GM19395 (cell line): ENCODE measurements around the gene EXOC1.
"Not testable (repeated sequence)": the region's sequence is repeated elsewhere in the genome, so short reads cannot be mapped to it uniquely, and the experiment has no call there.

Source experiments
- ATAC-seq: cut with Tn5 transposase; IDR thresholded peaks from one replicate; pipeline ENCODE4 v1.9.1; 2021; ENCODE audit warnings: mild to moderate bottlenecking, moderate library complexity; ENCODE audit not compliant: unreplicated experiment

EXOC1 gene

DNA sequence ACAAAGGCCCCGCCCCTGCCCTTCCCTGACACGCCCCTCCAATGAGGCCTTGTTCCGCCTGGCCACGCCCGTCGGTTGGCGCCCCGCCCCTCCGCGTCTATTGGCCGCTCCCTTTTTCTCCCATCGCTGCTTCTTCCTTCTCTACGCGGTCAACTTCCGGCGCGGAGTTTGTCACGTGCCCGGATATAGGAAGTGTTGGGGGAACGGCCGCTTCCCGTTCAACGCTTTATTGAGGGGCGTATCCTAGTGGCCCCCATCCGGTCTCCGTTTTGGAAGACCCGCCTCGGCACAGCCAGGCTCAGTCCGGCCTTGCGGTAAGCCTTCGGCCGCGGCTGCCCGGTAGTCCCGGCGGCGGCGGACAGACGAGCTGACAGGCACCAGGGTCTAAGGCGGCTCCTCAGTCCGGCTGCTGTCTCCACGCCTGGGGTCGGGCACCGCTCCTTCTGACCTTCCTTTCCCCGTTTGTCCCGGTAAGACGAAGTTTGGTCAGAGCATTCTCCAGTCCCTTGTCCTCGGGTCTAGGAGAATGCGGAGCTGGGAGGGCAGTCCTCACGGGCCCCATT, at the start of gene EXOC1:
EXOC1 (plus strand) TSS at position 165 of the 563 bp plus-strand sequence. CDS start 4,676 bp downstream, outside the sequence.
- ATAC-seq = peak; percentile 99

DNA sequence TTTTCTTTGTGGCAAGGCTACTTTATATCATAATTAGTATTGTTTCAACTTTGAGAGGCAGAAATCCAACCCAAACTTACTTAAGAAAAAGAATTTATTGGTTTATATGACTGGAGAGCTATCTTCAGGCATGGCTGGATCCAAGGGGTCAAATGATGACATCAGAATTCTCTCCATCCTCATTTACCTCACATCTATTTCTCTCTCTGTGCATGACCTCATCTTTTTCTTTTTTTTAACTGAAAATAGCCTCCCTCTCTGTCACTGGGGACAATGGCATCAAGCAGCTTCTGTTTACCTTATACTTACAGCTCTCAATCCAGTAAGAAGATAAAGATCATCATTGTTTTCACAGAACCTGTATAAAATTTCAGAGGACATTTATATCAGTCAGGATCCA, 45.9 kb upstream of the EXOC1 start:
- no peak for ATAC-seq

GRCh38 chr4:55808186-55808585, 45.3 kb upstream of the EXOC1 start:
- ATAC-seq = no peak

- no peak for ATAC-seq
Measured at GRCh38 chr4:55808632-55809031, 44.8 kb upstream of the EXOC1 start.

- ATAC-seq = no peak
Measured at GRCh38 chr4:55817691-55818090, 35.8 kb upstream of the EXOC1 start.

GRCh38 chr4:55819634-55820033, 33.8 kb upstream of the EXOC1 start, which contains the start of gene EXOC1L:
Gene EXOC1L (plus strand): TSS chr4:55819790. CDS start chr4:55820027, 237 bp downstream.
- no peak for ATAC-seq

DNA sequence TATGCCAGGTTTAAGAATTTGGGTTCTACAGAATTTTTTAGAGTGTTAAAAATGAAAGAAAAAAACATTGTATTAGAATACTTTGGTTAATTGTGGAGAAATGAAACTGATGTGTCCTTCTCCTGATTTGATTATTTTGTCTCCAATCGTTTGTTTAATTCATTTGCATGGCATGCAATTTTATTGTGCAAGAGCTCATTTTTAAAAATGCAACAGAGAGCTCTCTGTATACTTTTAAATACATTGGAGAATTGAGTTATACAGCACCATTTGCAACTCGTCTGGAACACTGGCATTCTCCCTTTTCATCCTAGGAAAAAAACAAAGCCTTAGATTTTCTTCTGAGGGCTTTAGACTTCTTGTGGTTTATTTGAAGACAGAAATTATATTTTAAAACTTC, 33.2 kb upstream of the EXOC1 start:
- ATAC-seq = no peak

GRCh38 chr4:55822329-55822728, 31.1 kb upstream of the EXOC1 start:
- no peak for ATAC-seq

- no peak for ATAC-seq
Measured at GRCh38 chr4:55824865-55825264, 28.6 kb upstream of the EXOC1 start.

DNA sequence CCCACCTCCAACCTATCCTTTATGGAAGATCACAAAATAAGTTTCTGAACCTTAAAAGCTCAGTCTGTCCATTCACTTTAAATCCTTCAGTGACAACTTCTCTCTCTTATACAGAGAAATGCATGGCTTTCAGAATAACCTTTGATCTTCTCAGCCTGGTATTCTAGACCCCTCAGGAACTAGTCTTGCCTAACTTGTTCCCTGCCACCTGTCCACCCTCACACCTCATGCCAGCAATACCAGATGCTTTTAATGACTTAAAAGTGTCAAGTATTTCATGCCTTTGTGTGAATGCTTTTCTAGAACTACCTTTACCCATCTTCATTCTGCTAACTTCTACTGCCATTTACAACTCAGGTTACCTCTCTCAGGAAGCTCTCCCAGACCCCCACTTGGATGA, 26.5 kb upstream of the EXOC1 start:
- ATAC-seq = no peak

DNA sequence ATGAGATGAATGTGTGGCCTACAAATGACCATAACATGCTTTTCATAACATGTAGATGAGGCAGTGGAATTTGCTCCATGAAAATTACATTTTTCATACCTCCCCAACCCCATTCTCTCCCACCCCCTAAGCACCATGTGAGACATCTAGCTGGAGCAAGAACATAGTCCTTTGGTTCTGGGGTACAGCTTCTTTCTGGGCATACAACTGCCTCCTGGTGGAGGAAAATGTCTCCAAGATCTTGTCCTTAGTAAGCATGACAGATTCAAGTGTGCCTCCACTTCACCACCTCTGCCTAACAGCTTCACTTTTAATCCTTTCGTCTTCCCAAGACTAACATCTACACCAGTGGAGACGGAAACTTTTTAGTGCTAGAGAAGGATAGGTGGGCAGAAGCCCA, 25.9 kb upstream of the EXOC1 start:
- no peak for ATAC-seq

DNA sequence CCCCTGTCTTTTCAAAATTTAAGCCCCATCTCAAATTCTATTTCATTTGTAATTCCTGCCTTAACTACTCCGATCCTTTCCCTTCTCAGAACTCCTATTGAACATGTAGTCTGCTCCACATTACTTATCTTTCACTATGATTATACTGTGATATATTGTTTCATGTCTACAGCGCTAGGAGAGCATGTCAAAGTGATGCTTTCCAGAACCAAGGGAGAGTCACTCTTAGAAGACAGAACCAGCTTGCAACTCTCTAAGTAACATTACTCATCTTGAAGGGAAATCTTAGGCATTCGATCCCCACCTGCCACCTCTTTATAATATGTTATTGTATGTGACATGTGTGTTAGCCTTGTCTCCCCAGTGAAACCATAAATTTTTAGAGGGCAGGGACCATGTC, 23.4 kb upstream of the EXOC1 start:
- ATAC-seq = no peak

DNA sequence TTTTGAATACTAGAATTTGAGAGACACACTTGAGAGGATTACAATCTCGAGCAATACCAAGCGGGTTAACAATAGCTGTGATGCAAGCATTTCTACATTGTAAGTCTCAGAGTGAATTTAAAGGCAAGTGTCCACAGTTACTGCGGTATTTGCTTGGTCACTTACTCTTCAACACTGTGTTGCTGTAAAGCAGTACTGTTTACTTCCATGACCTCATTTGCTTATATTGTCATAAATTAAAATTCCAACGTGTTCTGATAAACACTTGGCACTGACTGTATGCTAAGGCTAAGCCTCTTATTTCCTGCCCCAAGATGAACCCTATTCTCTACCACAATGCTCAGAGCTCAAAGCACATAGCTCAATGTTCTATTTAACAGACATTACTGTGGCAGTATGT, 22.7 kb upstream of the EXOC1 start:
- no peak for ATAC-seq

- ATAC-seq = no peak
Measured at GRCh38 chr4:55834086-55834795, 19.2 kb upstream of the EXOC1 start.

- no peak for ATAC-seq
Measured at GRCh38 chr4:55837903-55838302, 15.5 kb upstream of the EXOC1 start.

GRCh38 chr4:55838356-55838755, 15.1 kb upstream of the EXOC1 start:
- no peak for ATAC-seq

GRCh38 chr4:55838952-55839351, 14.5 kb upstream of the EXOC1 start:
- ATAC-seq = no peak

GRCh38 chr4:55840956-55841355, 12.5 kb upstream of the EXOC1 start:
- ATAC-seq = no peak

DNA sequence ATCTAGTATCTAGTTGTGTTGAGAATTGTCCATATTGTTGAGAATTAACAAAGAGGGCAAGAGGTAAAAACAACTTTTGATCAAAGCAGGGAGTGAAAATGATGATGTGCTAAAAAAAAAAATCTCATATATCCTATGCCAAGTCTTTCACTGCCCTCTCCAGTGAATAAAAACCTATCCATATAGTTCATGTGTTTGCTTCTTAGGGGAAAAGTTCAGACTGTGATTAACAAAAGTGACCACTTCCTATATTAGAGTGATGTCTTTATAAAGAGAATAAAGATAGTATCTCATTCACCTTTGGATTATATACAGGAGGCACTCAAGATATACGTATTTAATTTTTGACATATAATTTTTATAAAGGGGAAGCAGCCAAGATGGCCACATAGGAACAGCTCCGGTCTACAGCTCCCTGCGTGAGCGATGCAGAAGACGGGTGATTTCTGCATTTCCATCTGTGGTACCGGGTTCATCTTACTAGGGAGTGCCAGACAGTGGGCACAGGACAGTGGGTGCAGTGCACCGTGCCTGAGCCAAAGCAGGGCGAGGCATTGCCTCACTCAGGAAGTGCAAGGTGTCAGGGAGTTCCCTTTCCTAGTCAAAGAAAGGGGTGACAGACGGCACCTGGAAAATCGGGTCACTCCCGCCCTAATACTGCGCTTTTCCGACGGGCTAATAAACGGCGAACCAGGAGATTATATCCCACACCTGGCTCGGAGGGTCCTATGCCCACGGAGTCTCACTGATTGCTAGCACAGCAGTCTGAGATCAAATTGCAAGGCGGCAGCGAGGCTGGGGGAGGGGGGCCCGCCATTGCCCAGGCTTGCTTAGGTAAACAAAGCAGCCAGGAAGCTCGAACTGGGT, 11.8 kb upstream of the EXOC1 start:
- not testable (repeated sequence) for ATAC-seq

DNA sequence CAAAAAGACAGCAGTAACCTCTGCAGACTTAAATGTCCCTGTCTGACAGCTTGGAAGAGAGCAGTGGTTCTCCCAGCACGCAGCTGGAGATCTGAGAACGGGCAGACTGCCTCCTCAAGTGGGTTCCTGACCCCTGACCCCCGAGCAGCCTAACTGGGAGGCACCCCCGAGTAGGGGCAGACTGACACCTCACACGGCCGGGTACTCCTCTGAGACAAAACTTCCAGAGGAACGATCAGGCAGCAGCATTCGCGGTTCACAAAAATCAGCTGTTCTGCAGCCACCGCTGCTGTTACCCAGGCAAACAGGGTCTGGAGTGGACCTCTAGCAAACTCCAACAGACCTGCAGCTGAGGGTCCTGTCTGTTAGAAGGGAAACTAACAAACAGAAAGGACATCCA, 11.1 kb upstream of the EXOC1 start:
- not testable (repeated sequence) for ATAC-seq

DNA sequence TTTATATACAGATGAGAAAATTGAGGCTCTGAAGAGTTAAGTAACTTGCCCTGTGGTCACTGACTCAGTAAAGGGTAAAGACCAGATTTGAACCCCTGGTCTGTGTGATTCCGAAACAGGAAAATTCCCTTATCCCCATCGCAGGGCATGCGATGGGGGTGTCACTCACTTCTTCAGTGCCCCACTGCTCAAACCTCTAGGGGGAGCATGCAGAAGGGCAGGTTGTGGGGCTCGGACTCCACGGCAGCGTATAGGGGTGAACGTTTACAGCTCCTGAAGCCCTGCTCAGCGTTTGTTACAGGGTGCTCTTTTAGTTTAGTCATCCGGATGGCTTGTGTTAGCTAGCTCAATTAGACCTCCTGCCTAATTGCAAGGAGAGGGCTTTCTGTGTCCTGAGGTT, 3.7 kb upstream of the EXOC1 start:
- no peak for ATAC-seq

GRCh38 chr4:55851885-55852284, 1.6 kb upstream of the EXOC1 start:
- ATAC-seq = no peak
